SK-N-SH treated with all-trans-retinoic acid at 6 μM for 48 hours (cell line): ENCODE data around the gene CDX2.

Experiments
- ATAC-seq: fragments of 200-7000 bp; cut with Tn5 transposase; 3 replicates; pipeline ENCODE4 v1.9.1; 2020; ENCODE audit warnings: mild to moderate bottlenecking, moderate library complexity
- ARNTL ChIP-seq: fragments of 450-650 bp; formaldehyde crosslinking; IDR thresholded peaks from 2 replicates; pipeline ENCODE4 v1.5.0; 2020; ENCODE audit warnings: low read depth, mild to moderate bottlenecking, moderate library complexity, borderline replicate concordance
- BACH2 ChIP-seq: fragments of 250-450 bp; sonication (Bioruptor Pico); IDR thresholded peaks from 2 replicates; pipeline ENCODE4 v1.9.0; 2021; ENCODE audit warnings: mild to moderate bottlenecking, borderline replicate concordance
- CREB5 ChIP-seq: fragments of 250-450 bp; sonication (Bioruptor Pico); IDR thresholded peaks from 2 replicates; pipeline ENCODE4 v1.5.1; 2020; ENCODE audit warnings: low read depth, mild to moderate bottlenecking, moderate library complexity
- CSDC2 ChIP-seq: fragments of 250-450 bp; sonication (Bioruptor Pico); IDR thresholded peaks from 2 replicates; pipeline ENCODE4 v1.5.0; 2020; ENCODE audit warnings: mild to moderate bottlenecking, moderate library complexity
- ESRRG ChIP-seq: fragments of 250-450 bp; sonication (Bioruptor Pico); IDR thresholded peaks from 2 replicates; pipeline ENCODE4 v1.6.1; 2021; ENCODE audit warnings: mild to moderate bottlenecking
- GLIS3 ChIP-seq: fragments of 250-450 bp; sonication (Bioruptor Pico); IDR thresholded peaks from 2 replicates; pipeline ENCODE4 v1.5.0; 2020; ENCODE audit warnings: mild to moderate bottlenecking, moderate library complexity
- ISL1 ChIP-seq: fragments of 250-450 bp; sonication (Bioruptor Pico); IDR thresholded peaks from 2 replicates; pipeline ENCODE4 v2.1.2; 2022; ENCODE audit warnings: mild to moderate bottlenecking, moderate library complexity
- OSR1 ChIP-seq: fragments of 250-450 bp; sonication (Bioruptor Pico); IDR thresholded peaks from 2 replicates; pipeline ENCODE4 v1.8.0; 2022; ENCODE audit warnings: moderate library complexity, mild to moderate bottlenecking, inconsistent platforms
- PATZ1 ChIP-seq: fragments of 250-450 bp; sonication (Bioruptor Pico); IDR thresholded peaks from 2 replicates; pipeline ENCODE4 v1.8.0; 2020; ENCODE audit warnings: mild to moderate bottlenecking, moderate library complexity, borderline replicate concordance
- POU6F1 ChIP-seq: fragments of 250-450 bp; sonication (Bioruptor Pico); IDR thresholded peaks from 2 replicates; pipeline ENCODE4 v1.8.0; 2021; ENCODE audit warnings: low read depth, mild to moderate bottlenecking, moderate library complexity, borderline replicate concordance
- PPARA ChIP-seq: fragments of 250-450 bp; sonication (Bioruptor Pico); IDR thresholded peaks from 2 replicates; pipeline ENCODE4 v1.5.0; 2020; ENCODE audit warnings: mild to moderate bottlenecking, borderline replicate concordance
- RARB ChIP-seq: fragments of 250-450 bp; sonication (Bioruptor Pico); IDR thresholded peaks from 2 replicates; pipeline ENCODE4 v1.8.0; 2021; ENCODE audit warnings: mild to moderate bottlenecking, moderate library complexity
- SNAI2 ChIP-seq: fragments of 250-450 bp; sonication (Bioruptor Pico); IDR thresholded peaks from 2 replicates; pipeline ENCODE4 v1.5.0; 2020; ENCODE audit warnings: mild to moderate bottlenecking, moderate library complexity
- TCF4 ChIP-seq: fragments of 250-450 bp; sonication (Bioruptor Pico); IDR thresholded peaks from 2 replicates; pipeline ENCODE4 v1.8.0; 2021; ENCODE audit warnings: mild to moderate bottlenecking, moderate library complexity, borderline replicate concordance
- TOX ChIP-seq: fragments of 250-450 bp; sonication (Bioruptor Pico); IDR thresholded peaks from 2 replicates; pipeline ENCODE4 v1.8.0; 2021; ENCODE audit warnings: mild to moderate bottlenecking, moderate library complexity, borderline replicate concordance
- TSHZ2 ChIP-seq: fragments of 250-450 bp; sonication (Bioruptor Pico); IDR thresholded peaks from 2 replicates; pipeline ENCODE4 v1.5.0; 2020; ENCODE audit warnings: mild to moderate bottlenecking, moderate library complexity
- ZC3H10 ChIP-seq: fragments of 250-450 bp; sonication (Bioruptor Pico); IDR thresholded peaks from 2 replicates; pipeline ENCODE4 v1.5.1; 2021; ENCODE audit warnings: mild to moderate bottlenecking, moderate library complexity
- ZFP3 ChIP-seq: fragments of 250-450 bp; sonication (Bioruptor Pico); IDR thresholded peaks from 2 replicates; pipeline ENCODE4 v1.5.0; 2020; ENCODE audit warnings: mild to moderate bottlenecking, moderate library complexity
- ZFP30 ChIP-seq: fragments of 450-650 bp; formaldehyde crosslinking; IDR thresholded peaks from 2 replicates; pipeline ENCODE4 v1.5.0; 2022; ENCODE audit warnings: mild to moderate bottlenecking, moderate library complexity
- ZNF565 ChIP-seq: fragments of 450-650 bp; formaldehyde crosslinking; conservative IDR thresholded peaks from 2 replicates; pipeline ENCODE4 v1.5.0; 2020; ENCODE audit warnings: low read depth, mild to moderate bottlenecking, moderate library complexity
- ZNF70 ChIP-seq: fragments of 450-650 bp; formaldehyde crosslinking; IDR thresholded peaks from 2 replicates; pipeline ENCODE4 v1.5.0; 2020; ENCODE audit warnings: mild to moderate bottlenecking, moderate library complexity
- ZNF8 ChIP-seq: fragments of 450-650 bp; formaldehyde crosslinking; IDR thresholded peaks from 2 replicates; pipeline ENCODE4 v1.5.0; 2020; ENCODE audit warnings: mild to moderate bottlenecking, moderate library complexity

The CDX2 gene

GRCh38 chr13:27926644-27927434 is 42.3 kb downstream of the CDX2 start:
- ATAC-seq: no peak
- TF ChIP-seq ZFP30 (CRISPR knock-in tag): no peak
- TF ChIP-seq ZNF70 (CRISPR knock-in tag): no peak
- no peak for TF ChIP-seq POU6F1 (CRISPR knock-in tag)
- no peak for TF ChIP-seq ZNF565 (CRISPR knock-in tag)
- no peak for TF ChIP-seq ISL1 (CRISPR knock-in tag)
- TF ChIP-seq CREB5: no peak
- TF ChIP-seq RARB (CRISPR knock-in tag): no peak
- no peak for TF ChIP-seq GLIS3 (CRISPR knock-in tag)
- TF ChIP-seq ZFP3 (CRISPR knock-in tag): no peak
- TF ChIP-seq TCF4 (CRISPR knock-in tag): no peak
- TF ChIP-seq ESRRG: no peak
- TF ChIP-seq PATZ1 (CRISPR knock-in tag): no peak
- no peak for TF ChIP-seq BACH2 (CRISPR knock-in tag)
- TF ChIP-seq OSR1 (CRISPR knock-in tag): no peak
- TF ChIP-seq SNAI2: no peak
- TF ChIP-seq, all 23 proteins: peak for 0

- no peak for ATAC-seq
- TF ChIP-seq ZNF565 (CRISPR knock-in tag) (no peak), ZFP30 (CRISPR knock-in tag) (no peak)
Measured at GRCh38 chr13:27925220-27925991, 43.7 kb downstream of the CDX2 start.

- TF ChIP-seq ZNF70 (CRISPR knock-in tag) (no peak), ZFP3 (CRISPR knock-in tag) (no peak), ZNF565 (CRISPR knock-in tag) (no peak), TSHZ2 (no peak), BACH2 (CRISPR knock-in tag) (no peak), SNAI2 (no peak), PPARA (CRISPR knock-in tag) (no peak), OSR1 (CRISPR knock-in tag) (no peak), CREB5 (no peak), CSDC2 (CRISPR knock-in tag) (no peak), RARB (CRISPR knock-in tag) (no peak), ARNTL (no peak), ZC3H10 (CRISPR knock-in tag) (no peak), GLIS3 (CRISPR knock-in tag) (no peak), ISL1 (CRISPR knock-in tag) (no peak), PATZ1 (CRISPR knock-in tag) (no peak), TOX (CRISPR knock-in tag) (no peak), ZNF8 (CRISPR knock-in tag) (no peak), TCF4 (CRISPR knock-in tag) (no peak)
Measured at GRCh38 chr13:27924529-27925141, 44.5 kb downstream of the CDX2 start.

More at GRCh38 chr13:27924529-27925141, 44.5 kb downstream of the CDX2 start:
- no peak for ATAC-seq
